Subcutaneous abdominal adipose tissue (tissue), 5 donors: ENCODE measurements around the gene CLIC6.
"Not testable (repeated sequence)": the region's sequence is repeated elsewhere in the genome, so short reads cannot be mapped to it uniquely, and the experiment has no call there.

ENCODE experiments used
- H3K27ac ChIP-seq: one replicate; pipeline ENCODE4 v1.7.0; 2013; ENCODE audit warnings: low read depth, mild to moderate bottlenecking, inconsistent platforms, low read length, moderate library complexity
- H3K27me3 ChIP-seq, 5 donors: one replicate each; pipeline ENCODE4 v1.7.0; 2013; ENCODE audit warnings: low read length in 5 of 5, inconsistent platforms in 1 of 5; ENCODE audit not compliant: control insufficient read depth in 5 of 5, insufficient read depth in 4 of 5
- H3K36me3 ChIP-seq, 5 donors: one replicate each; pipeline ENCODE4 v1.7.0; 2013; ENCODE audit warnings: low read length in 5 of 5; ENCODE audit not compliant: control insufficient read depth in 5 of 5, insufficient read depth in 5 of 5
- H3K4me1 ChIP-seq, 5 donors: one replicate each; pipeline ENCODE4 v1.7.0; 2013; ENCODE audit warnings: low read length in 5 of 5, mild to moderate bottlenecking in 3 of 5, moderate library complexity in 1 of 5; ENCODE audit not compliant: control insufficient read depth in 5 of 5, insufficient read depth in 5 of 5
- H3K4me3 ChIP-seq, 5 donors: one replicate each; pipeline ENCODE4 v1.7.0; 2013; ENCODE audit warnings: low read length in 5 of 5, low read depth in 1 of 5
- H3K9ac ChIP-seq, 5 donors: one replicate each; pipeline ENCODE4 v1.7.0; 2013; ENCODE audit warnings: low read length in 5 of 5, mild to moderate bottlenecking in 4 of 5, moderate library complexity in 3 of 5
- H3K9me3 ChIP-seq, 5 donors: one replicate each; pipeline ENCODE4 v1.7.0; 2013; ENCODE audit warnings: low read length in 5 of 5; ENCODE audit not compliant: control insufficient read depth in 5 of 5
- donor health status: healthy.
- donor health status: healthy.
- donor health status: healthy.
- donor health status: healthy.
- donor health status: healthy.

Gene CLIC6

DNA sequence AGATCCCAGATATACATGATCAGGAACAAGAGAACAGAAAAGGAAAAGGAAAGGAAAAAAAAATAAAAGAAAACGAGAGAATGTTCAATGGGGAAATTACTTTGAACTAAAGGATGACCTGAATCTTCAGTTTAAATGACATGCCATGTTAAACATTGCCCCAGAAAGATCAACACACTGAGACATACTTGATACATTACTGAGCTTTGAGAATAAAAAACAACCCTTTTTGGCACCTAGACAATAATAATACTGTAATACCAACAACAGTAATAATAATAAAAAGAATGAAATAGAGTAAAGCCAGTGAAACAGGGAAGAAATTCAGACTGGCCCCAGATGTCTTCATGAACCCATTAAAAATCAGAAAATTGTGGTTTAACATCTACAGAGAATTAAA is 44.8 kb downstream of the CLIC6 start:
- Histone ChIP-seq H3K27me3 (no peaks in the 10 kb centered on the region), H3K4me3 (no peak overlapping the region), H3K9me3 (no peaks in the 10 kb centered on the region), H3K4me1 (peaks cover 0 to 4% (median 0%) of the 10 kb centered on the region in 5 donors), H3K9ac (no peak overlapping the region), H3K36me3 (no peaks in the 10 kb centered on the region), H3K27ac (no peak overlapping the region)

DNA sequence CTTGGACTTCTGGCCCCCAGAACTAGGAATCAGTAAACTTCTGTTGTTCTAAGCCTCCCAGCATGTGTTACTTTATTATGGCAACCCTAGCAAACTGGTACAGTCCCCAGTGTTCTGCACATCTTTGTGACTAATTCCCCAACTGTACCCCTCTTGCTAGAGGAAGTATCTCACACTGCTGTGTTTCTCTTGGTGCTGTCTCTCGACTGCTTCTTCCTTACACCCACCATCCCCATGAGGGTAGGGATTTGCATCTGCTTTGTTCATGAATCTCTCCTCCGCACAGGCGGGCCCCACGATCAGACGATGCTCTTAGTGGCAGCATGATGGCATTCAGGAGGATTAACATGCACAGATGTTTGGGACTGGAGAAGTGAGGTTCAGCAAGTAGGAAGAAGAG is 46.7 kb downstream of the CLIC6 start:
- H3K4me1 ChIP-seq: peaks cover 0 to 4% (median 0%) of the 10 kb centered on the region in 5 donors
- no peaks in the 10 kb centered on the region for H3K36me3 ChIP-seq
- no peaks in the 10 kb centered on the region for H3K9me3 ChIP-seq
- H3K9ac ChIP-seq: no peak overlapping the region
- H3K27ac ChIP-seq: no peak overlapping the region
- H3K4me3 ChIP-seq: no peak overlapping the region
- no peaks in the 10 kb centered on the region for H3K27me3 ChIP-seq

DNA sequence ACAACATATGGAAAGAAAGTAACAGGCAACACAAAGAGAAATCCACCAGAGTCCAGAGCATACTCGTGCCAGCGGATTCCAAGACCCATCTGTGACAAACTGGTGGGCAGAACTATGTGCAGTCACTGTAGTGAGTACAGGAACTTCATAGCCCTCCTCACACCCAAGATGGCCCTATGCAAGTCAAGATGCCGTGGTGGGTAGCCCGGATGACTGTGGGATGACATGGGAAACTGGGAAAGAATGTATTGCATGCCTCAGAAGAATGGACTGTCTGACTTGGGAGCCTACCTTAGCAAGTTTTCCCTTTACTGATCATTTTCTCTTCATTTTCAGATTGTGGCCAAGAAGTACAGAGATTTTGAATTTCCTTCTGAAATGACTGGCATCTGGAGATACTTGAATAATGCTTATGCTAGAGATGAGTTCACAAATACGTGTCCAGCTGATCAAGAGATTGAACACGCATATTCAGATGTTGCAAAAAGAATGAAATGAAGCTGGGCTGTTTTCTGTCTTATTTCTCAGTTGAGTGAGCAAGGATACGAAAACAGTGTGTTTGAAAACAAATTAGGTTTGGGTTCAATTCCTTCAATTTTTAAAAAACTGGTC is 47.3 kb downstream of the CLIC6 start:
- H3K9ac ChIP-seq: no peak overlapping the region
- H3K27ac ChIP-seq: no peak overlapping the region
- no peak overlapping the region for H3K4me3 ChIP-seq
- H3K9me3 ChIP-seq: no peaks in the 10 kb centered on the region
- no peaks in the 10 kb centered on the region for H3K36me3 ChIP-seq
- no peaks in the 10 kb centered on the region for H3K27me3 ChIP-seq
- H3K4me1 ChIP-seq: peaks cover 0 to 4% (median 0%) of the 10 kb centered on the region in 5 donors

DNA sequence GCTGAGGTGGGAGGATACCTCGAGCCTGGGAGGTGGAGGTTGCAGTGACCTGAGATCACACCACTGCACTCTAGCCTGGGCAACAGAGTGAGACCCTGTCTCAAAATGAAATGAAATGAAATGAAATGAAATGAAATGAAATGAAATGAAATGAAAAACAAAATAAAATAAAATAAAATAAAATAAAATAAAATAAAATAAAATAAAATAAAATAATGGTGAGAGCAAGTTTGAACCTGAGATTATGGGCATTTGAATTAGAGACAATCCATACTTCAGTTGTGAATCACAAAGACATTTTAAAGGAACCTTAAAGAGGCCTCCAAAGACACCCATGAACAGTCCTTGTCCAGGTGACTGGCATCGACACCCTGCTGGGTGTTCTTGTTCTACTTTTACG is 49.7 kb downstream of the CLIC6 start:
- not testable (repeated sequence) for H3K27me3 ChIP-seq, H3K9ac ChIP-seq, H3K27ac ChIP-seq, H3K36me3 ChIP-seq, H3K4me3 ChIP-seq, H3K9me3 ChIP-seq, H3K4me1 ChIP-seq

DNA sequence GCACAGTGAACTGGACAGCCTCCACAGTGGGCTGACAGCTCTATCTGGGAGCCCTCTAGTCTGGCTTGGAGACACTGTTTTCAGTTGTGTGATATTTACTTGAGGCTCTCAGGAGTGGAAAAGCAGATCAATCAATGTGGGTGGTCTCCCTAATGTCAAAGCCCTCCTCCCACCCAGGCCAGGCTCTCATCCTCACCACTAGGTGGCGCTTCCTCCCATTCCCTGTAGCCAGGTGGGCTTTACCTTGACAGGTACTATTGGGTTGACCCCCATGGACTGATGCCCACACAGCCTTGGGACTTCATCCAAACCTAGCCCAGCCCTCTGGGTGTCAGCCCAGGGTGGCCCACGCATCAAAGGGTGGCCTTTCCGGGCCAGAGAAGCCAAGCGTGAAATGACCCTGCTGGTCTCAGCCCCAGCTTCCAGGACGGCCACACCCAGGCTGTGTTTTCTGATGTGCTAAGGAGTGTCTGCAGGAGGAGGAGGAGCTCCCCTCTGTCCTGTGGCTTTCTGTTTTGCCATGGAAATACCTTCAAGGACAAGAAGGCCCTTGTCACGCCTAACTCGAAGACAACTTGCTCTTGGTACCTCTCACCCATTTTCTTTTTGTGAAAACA is 54.0 kb downstream of the CLIC6 start:
- H3K4me3 ChIP-seq: no peak overlapping the region
- H3K27ac ChIP-seq: no peak overlapping the region
- H3K36me3 ChIP-seq: no peaks in the 10 kb centered on the region
- H3K9me3 ChIP-seq: no peaks in the 10 kb centered on the region
- no peak overlapping the region for H3K9ac ChIP-seq
- no peaks in the 10 kb centered on the region for H3K27me3 ChIP-seq
- peaks cover 0 to 23% (median 14%) of the 10 kb centered on the region in 5 donors for H3K4me1 ChIP-seq

DNA sequence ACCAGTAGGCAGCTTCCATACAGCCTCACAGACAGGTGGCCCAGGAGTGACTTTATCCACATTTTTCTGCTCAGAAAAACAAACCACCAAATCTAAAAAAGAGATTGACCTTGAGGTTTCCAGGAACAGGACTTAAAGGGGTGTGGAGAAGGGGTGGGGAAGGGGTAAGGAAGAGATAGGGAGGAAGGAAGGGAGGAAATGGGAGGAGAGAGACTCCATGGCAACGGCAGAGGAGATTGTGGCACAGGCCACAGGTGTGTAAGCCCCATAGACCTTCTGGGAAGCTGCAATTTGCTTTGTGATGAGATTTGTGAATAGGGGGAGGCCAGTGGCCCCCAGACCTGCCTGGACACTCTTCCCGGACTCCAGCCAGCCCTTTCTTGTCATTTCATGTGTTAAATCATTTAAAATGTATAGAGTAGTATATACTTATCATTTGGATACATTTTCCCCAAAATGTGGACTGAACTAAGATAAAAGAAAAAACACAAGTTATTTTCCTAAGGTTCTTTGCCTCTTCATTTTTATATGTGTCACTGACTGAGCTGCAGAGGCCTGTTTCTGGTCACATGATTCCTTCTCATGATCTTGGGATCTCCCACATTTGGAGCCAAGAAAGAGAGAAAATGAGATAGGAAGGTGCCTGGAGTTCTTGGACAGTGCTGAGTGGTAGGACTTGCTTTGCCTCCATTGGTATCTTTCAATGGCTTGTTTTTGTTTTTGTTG is 55.5 kb downstream of the CLIC6 start:
- H3K27ac ChIP-seq: no peak overlapping the region

DNA sequence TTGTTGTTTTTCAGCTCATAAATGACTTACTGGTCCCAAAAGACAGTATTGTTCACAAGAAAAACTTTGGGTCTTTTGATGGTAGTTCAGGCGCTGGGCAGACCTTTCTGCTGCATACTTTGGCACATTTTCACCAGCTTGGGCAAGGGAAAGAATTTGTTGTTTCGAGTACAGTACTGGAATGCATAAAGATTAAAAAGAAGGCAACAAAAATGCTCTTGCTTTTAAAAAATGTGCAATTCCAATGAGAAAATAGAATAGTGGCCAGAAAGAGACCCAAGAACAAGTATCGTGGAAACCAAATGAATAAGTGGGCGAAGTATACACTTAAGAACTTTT is 56.0 kb downstream of the CLIC6 start:
- Histone ChIP-seq H3K36me3 (no peaks in the 10 kb centered on the region), H3K27me3 (no peaks in the 10 kb centered on the region), H3K4me3 (no peak overlapping the region), H3K27ac (no peak overlapping the region), H3K9me3 (no peaks in the 10 kb centered on the region), H3K4me1 (peaks cover 0 to 23% (median 14%) of the 10 kb centered on the region in 5 donors), H3K9ac (no peak overlapping the region)

More for the DNA sequence above, 55.5 kb downstream of the CLIC6 start:
- H3K4me1 ChIP-seq: peaks cover 0 to 23% (median 14%) of the 10 kb centered on the region in 5 donors
- no peak overlapping the region for H3K4me3 ChIP-seq
- no peak overlapping the region for H3K9ac ChIP-seq
- H3K27me3 ChIP-seq: no peaks in the 10 kb centered on the region
- no peaks in the 10 kb centered on the region for H3K36me3 ChIP-seq
- H3K9me3 ChIP-seq: no peaks in the 10 kb centered on the region

DNA sequence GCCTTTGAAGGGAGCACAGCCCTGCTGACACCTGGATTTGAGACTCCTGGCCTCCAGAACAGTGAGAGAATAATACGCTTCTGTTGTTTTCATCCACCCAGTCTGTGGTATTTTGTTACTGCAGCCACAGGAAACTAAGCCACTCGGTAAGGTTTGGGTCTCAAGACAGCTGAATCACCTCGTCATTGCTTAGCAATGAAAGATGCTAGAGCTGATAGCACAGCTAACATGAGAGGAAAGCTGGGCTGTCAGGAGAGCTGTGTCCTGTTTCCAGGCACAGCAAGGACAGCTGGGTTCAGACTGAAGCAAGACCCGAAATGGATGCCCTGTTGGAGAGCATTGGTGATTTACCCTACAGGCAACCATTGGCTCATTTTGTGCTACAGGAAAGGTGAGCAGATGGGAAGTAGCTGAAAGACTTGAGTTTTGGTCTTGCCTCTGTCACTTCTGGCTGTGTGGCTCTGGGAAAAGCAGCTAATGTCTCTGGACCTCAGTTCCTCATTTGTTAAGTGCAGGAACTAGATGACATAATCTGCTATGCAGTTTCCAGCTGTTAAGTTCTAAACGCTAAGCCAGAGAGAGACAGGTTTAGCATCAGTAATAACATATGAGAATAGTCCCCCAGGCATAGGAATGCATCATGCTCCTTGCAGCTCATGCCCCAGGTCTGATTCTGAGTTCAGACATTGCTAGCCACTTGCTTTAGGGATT is 58.0 kb downstream of the CLIC6 start:
- Histone ChIP-seq H3K4me1 (peaks cover 0 to 23% (median 14%) of the 10 kb centered on the region in 5 donors), H3K27me3 (no peaks in the 10 kb centered on the region), H3K36me3 (no peaks in the 10 kb centered on the region), H3K9me3 (no peaks in the 10 kb centered on the region), H3K4me3 (no peak overlapping the region), H3K27ac (no peak overlapping the region), H3K9ac (no peak overlapping the region)

DNA sequence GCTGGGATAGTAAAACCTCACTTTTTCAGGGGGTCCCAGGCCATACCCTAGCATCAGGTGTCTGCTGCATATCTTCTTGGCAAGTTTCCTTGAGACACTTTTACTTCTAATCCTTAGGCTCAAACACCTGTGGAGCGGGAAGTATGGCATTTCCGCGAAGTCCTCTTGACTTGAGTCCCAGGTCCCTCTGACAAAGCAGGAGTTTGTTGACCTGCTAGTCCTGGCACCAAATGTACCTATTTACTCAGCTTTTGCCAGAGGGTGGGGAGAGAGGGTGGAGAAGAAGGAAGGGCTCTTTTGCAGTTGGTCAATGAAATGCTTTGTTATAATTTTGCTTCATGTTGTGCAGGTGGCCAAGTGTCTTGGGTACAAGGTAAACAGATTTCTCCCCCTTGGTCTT is 59.7 kb downstream of the CLIC6 start:
- Histone ChIP-seq H3K27me3 (no peaks in the 10 kb centered on the region), H3K4me3 (no peak overlapping the region), H3K4me1 (peaks cover 0 to 15% (median 14%) of the 10 kb centered on the region in 5 donors), H3K9ac (no peak overlapping the region), H3K9me3 (no peaks in the 10 kb centered on the region), H3K36me3 (no peaks in the 10 kb centered on the region), H3K27ac (no peak overlapping the region)

DNA sequence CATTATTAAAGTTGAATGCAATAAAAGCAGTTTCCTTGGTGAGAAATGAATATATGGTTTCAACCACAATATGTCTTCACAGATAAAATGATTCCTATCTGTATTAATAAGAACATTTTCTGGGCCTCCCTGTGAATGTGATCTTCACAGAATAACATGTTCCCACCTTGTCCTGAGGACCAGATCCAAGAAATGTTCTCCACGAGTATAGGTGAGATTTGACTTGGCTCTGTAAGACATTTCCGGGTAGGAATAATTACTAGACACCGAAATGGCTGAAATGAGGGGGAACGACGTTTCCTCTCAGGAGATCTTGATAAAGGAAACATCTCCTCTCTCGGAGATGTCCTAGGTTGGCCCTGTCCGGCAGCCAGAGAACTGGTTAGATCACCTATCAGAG is 61.4 kb downstream of the CLIC6 start:
- no peak overlapping the region for H3K27ac ChIP-seq
- H3K9me3 ChIP-seq: no peaks in the 10 kb centered on the region
- H3K4me3 ChIP-seq: no peak overlapping the region
- H3K27me3 ChIP-seq: no peaks in the 10 kb centered on the region
- no peaks in the 10 kb centered on the region for H3K36me3 ChIP-seq
- H3K4me1 ChIP-seq: peaks cover 0 to 3% (median 2%) of the 10 kb centered on the region in 5 donors
- H3K9ac ChIP-seq: no peak overlapping the region
